Tibial nerve (tissue), 4 donors: ENCODE data around the gene TRABD2B. TPM values are rescaled to one million over a fixed set of nuclear protein-coding genes. Genes with fewer than 3 reads are reported as not detected.

Experiments used
- DNase-seq, 2 donors: peaks; one replicate each; pipeline ENCODE4 v3.0.0-alpha.2; 2019; ENCODE audit warnings: low spot score in 2 of 2
- H3K27ac ChIP-seq, 4 donors: fragments of 200-600 bp; sonication (generic) in 3 of 4; one replicate each; pipeline ENCODE4 v1.5.1; 2017 to 2019; ENCODE audit warnings: mild to moderate bottlenecking in 1 of 4
- H3K27me3 ChIP-seq, 2 donors: fragments of 200-600 bp; sonication (generic) in 1 of 2; one replicate each; pipeline versions ENCODE4 v1.5.1 to v1.6.0; 2017 to 2019
- H3K36me3 ChIP-seq, 3 donors: fragments of 200-600 bp; sonication (generic); one replicate each; pipeline ENCODE4 v1.5.1; 2018 to 2019
- H3K4me1 ChIP-seq, 4 donors: fragments of 200-600 bp; sonication (generic) in 3 of 4; one replicate each; pipeline ENCODE4 v1.5.1; 2017 to 2019
- H3K4me3 ChIP-seq, 4 donors: fragments of 200-600 bp; sonication (generic) in 3 of 4; one replicate each; pipeline ENCODE4 v1.5.1; 2017 to 2019; ENCODE audit warnings: mild to moderate bottlenecking in 1 of 4, moderate library complexity in 1 of 4
- H3K9me3 ChIP-seq, 4 donors: fragments of 200-600 bp; sonication (generic) in 3 of 4; one replicate each; pipeline ENCODE4 v1.5.1; 2017 to 2019
- EP300 ChIP-seq, 2 donors: sonication (generic); formaldehyde crosslinking; IDR thresholded peaks; one replicate each; pipeline ENCODE4 v1.6.1; 2017; ENCODE audit warnings: antibody characterized with exemption in 2 of 2, mild to moderate bottlenecking in 1 of 2
- POLR2A ChIP-seq, 2 donors: fragments of 450-650 bp; IDR thresholded peaks; one replicate each; pipeline ENCODE4 v1.6.1; 2017; ENCODE audit warnings: antibody characterized with exemption in 2 of 2, mild to moderate bottlenecking in 2 of 2, moderate library complexity in 2 of 2
- WGBS, 2 donors: methylation state at CpG; one replicate each; pipeline ENCODE4 v1.1.5; 2018; 5-methylcytosine and 5-hydroxymethylcytosine counted together
- total RNA-seq, 4 donors: library from RNA; depleted of rRNA; stranded (reverse); fragments of >200 nt; gene quantifications; one replicate each; pipeline ENCODE4 v1.1.0, GENCODE V29; 2016
- TF ChIP-seq, protein P1 (sequence below), 5 experiments: fragments of 200-600 bp in 3 of 5; fragments of 450-650 bp in 2 of 5; sonication (generic) in 3 of 5; IDR thresholded peaks; one replicate each; pipeline ENCODE4 v1.5.1; 2016 to 2019; ENCODE audit warnings: antibody characterized with exemption in 5 of 5, mild to moderate bottlenecking in 3 of 5, moderate library complexity in 2 of 5

Gene TRABD2B
- total RNA-seq, 4 donors from 2014 or later = 1.3 to 4.1 (median 2.3) TPM

DNA sequence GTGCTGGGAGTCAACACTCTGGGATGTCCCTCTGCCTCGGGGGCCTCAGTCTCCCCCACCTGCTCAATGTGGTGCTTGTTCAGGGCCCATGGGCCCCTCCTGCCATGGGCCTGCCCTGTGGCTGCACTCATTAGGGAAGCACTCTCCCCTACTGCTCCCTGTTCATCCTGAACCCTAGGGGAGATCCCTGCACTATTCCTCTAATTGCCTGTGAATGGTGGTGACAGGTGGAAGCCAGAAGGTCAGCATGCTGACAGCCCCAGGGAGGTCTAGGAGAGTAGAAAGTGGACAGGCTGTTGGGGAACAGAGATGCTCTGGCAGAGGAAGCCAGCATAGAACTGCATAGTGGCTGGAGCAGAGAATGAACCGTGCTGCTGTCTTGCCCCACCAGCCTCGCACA lies 217.6 kb downstream of the TRABD2B start:
- WGBS, 2 donors = 75 to 84% methylated on average over 3 of the region's 3 CpGs
- Histone ChIP-seq H3K4me3 (no peak overlapping the region), H3K9me3 (no peaks in the 10 kb centered on the region), H3K36me3 (peaks cover 0 to 27% (median 0%) of the 10 kb centered on the region in 3 donors), H3K4me1 (peaks cover 0 to 42% (median 14%) of the 10 kb centered on the region in 4 donors), H3K27ac (no peak overlapping the region), H3K27me3 (no peaks in the 10 kb centered on the region)
- no peak for DNase-seq
- TF ChIP-seq, protein P1, sequence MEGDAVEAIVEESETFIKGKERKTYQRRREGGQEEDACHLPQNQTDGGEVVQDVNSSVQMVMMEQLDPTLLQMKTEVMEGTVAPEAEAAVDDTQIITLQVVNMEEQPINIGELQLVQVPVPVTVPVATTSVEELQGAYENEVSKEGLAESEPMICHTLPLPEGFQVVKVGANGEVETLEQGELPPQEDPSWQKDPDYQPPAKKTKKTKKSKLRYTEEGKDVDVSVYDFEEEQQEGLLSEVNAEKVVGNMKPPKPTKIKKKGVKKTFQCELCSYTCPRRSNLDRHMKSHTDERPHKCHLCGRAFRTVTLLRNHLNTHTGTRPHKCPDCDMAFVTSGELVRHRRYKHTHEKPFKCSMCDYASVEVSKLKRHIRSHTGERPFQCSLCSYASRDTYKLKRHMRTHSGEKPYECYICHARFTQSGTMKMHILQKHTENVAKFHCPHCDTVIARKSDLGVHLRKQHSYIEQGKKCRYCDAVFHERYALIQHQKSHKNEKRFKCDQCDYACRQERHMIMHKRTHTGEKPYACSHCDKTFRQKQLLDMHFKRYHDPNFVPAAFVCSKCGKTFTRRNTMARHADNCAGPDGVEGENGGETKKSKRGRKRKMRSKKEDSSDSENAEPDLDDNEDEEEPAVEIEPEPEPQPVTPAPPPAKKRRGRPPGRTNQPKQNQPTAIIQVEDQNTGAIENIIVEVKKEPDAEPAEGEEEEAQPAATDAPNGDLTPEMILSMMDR (IDR thresholded peaks at IDR 0.05) = no peak
- TF ChIP-seq EP300 (IDR thresholded peaks at IDR 0.05) (no peak), POLR2A (IDR thresholded peaks at IDR 0.05) (no peak)

DNA sequence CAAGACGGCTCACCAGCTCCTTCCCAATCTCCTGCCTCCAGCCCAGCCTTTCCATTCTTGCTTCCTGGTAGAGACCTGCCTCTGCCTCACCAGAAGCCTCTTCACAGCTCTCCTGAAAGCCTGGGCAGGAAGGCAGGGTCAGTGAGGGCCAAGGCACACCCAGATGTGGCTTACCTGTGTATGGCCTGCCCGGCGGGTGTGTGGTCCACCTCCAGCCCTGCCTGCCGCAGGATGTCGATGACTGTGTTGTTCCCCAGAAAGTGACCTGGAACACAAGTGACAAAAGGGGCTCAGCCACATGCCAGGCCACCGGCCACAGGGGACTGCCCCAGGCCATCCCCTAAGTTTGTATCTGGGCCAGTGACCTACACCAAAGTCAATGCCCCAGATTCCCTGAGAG lies 218.9 kb downstream of the TRABD2B start:
- Histone ChIP-seq H3K9me3 (no peaks in the 10 kb centered on the region), H3K4me1 (peaks cover 0 to 30% (median 9%) of the 10 kb centered on the region in 4 donors), H3K4me3 (no peak overlapping the region), H3K27me3 (no peaks in the 10 kb centered on the region), H3K36me3 (peaks cover 0 to 39% (median 0%) of the 10 kb centered on the region in 3 donors), H3K27ac (no peak overlapping the region)
- no peak for DNase-seq
- TF ChIP-seq POLR2A (IDR thresholded peaks at IDR 0.05) (no peak), EP300 (IDR thresholded peaks at IDR 0.05) (no peak)
- TF ChIP-seq, protein P1 (IDR thresholded peaks at IDR 0.05) = no peak
- WGBS, 2 donors = 93% methylated on average over 4 to 6 of the region's 6 CpGs

DNA sequence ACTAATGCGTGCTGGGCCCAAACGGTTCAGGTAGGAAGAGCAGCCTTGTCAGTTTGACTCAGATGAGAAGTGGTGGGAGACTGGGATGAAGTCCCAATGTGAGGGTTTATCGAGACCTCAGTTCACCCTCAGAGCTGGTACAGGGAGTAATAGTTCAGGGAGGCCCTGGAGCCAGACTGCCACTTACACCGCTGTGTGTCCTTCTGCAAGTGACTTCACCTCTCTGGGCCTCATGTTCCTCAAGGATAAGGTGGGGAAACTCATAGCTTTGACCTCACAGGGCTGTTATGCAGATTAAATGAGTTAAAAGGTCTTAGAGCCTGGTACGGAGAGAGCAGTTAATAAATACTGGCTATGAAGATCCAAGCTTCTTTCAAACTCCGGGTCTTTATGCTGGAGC lies 219.9 kb downstream of the TRABD2B start:
- H3K27ac ChIP-seq = no peak overlapping the region
- no peaks in the 10 kb centered on the region for H3K27me3 ChIP-seq
- peaks cover 0 to 23% (median 9%) of the 10 kb centered on the region in 4 donors for H3K4me1 ChIP-seq
- TF ChIP-seq, protein P1 (IDR thresholded peaks at IDR 0.05) = no peak
- no peak for TF ChIP-seq EP300 (IDR thresholded peaks at IDR 0.05)
- TF ChIP-seq POLR2A (IDR thresholded peaks at IDR 0.05) = no peak
- DNase-seq = no peak
- no peak overlapping the region for H3K4me3 ChIP-seq
- 76 to 87% methylated on average over 6 of the region's 6 CpGs for WGBS, 2 donors
- H3K9me3 ChIP-seq = no peaks in the 10 kb centered on the region
- peaks cover 0 to 48% (median 0%) of the 10 kb centered on the region in 3 donors for H3K36me3 ChIP-seq

DNA sequence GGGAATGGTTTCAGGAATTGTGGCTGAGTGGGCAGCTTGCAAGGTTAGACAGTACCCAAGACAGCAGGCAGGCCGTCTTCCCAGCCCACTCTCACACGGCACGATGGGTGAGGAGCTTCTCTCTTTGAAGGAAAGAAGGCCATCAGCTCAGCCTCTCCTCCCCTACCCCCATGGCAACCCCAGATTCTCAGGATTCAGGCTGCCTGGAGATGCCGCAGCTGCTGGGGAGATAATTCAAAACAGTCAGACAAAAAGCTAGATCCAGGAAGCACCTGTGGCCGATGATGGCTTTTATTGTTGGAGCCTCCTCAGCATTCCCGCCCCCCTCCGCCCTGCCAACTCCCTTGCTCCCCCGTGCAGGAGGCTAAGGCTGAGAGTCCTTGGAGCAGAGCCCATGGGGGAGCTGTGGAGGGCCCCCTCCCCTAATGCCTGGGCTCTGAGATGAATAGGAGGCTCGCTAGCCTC lies 220.5 kb downstream of the TRABD2B start:
- WGBS, 2 donors = 72 to 80% methylated on average over 8 to 9 of the region's 9 CpGs
- Histone ChIP-seq H3K4me3 (no peak overlapping the region), H3K36me3 (peaks cover 0 to 49% (median 0%) of the 10 kb centered on the region in 3 donors), H3K27ac (no peak overlapping the region), H3K9me3 (no peaks in the 10 kb centered on the region), H3K4me1 (peaks cover 0 to 17% (median 3%) of the 10 kb centered on the region in 4 donors), H3K27me3 (no peaks in the 10 kb centered on the region)
- DNase-seq = no peak
- TF ChIP-seq, protein P1 (IDR thresholded peaks at IDR 0.05) = no peak
- no peak for TF ChIP-seq POLR2A (IDR thresholded peaks at IDR 0.05)
- TF ChIP-seq EP300 (IDR thresholded peaks at IDR 0.05) = no peak

DNA sequence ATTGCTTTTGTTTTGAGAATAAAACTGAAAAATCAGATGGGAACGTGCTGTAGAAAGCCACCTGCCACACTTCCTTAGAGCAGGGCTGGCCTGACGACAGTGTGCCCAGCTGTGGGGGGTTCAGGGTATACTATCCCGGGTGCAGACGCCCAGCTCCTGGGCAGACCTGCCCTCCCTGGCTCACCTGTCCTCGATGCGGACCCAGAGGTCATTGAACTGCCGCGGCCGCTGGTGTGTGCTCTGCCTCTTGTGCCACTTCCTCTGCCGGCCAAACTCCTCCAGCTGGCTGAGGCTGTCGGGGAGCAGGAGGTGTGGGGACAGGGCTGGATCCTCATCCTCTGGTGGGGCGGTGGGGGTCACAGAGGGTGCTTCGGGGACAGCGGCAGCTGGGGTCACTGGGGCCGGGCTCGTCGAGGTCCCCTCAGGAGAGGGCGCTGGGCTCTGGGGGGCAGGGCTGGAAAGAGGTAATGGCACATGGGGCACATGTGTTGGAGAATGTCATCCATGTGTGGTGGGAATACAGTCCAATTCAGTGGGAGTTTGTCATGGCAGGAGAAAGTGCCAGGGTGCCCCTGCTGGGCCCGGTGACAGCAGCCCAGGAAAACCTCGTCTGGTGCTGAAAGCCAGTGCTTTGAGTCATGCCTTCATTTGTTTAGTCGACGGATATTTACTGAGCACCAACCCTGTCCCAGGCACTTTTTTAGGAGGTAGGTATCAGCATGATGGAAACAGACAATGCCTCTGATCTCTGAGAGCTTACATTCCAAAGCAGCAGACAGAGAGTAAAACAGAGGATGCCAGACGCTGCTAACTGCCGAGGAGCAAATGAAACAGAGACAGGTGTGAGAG lies 222.0 kb downstream of the TRABD2B start:
- TF ChIP-seq POLR2A (IDR thresholded peaks at IDR 0.05) (no peak), EP300 (IDR thresholded peaks at IDR 0.05) (no peak)
- TF ChIP-seq, protein P1 (IDR thresholded peaks at IDR 0.05) = no peak
- WGBS, 2 donors = 85 to 86% methylated on average over 24 of the region's 24 CpGs
- Histone ChIP-seq H3K9me3 (no peaks in the 10 kb centered on the region), H3K27me3 (no peaks in the 10 kb centered on the region), H3K27ac (no peak overlapping the region), H3K36me3 (peaks cover 0 to 49% (median 0%) of the 10 kb centered on the region in 3 donors), H3K4me1 (peaks cover 0 to 2% (median 0%) of the 10 kb centered on the region in 4 donors), H3K4me3 (no peak overlapping the region)
- DNase-seq = no peak
